AG09309 (cell line): ENCODE results near the gene DCDC2.
"Not testable (repeated sequence)": the region's sequence is repeated elsewhere in the genome, so short reads cannot be mapped to it uniquely, and the experiment has no call there.

Experiments used
- DNase-seq: peaks from one replicate; pipeline ENCODE4 v3.0.0-alpha.2; 2010; ENCODE audit warnings: low read depth
- H3K4me3 ChIP-seq: 2 replicates; pipeline ENCODE4 v1.5.1; 2011; ENCODE audit warnings: mild to moderate bottlenecking, low read depth, low read length, moderate library complexity; ENCODE audit not compliant: control insufficient read depth
- TF ChIP-seq, protein P1 (sequence below): IDR thresholded peaks from 2 replicates; pipeline ENCODE4 v1.5.1; 2011; ENCODE audit warnings: mild to moderate bottlenecking, low read depth, low read length, inconsistent platforms; ENCODE audit not compliant: insufficient read depth, control insufficient read depth; ENCODE audit errors: missing control alignments

The DCDC2 gene

DNA sequence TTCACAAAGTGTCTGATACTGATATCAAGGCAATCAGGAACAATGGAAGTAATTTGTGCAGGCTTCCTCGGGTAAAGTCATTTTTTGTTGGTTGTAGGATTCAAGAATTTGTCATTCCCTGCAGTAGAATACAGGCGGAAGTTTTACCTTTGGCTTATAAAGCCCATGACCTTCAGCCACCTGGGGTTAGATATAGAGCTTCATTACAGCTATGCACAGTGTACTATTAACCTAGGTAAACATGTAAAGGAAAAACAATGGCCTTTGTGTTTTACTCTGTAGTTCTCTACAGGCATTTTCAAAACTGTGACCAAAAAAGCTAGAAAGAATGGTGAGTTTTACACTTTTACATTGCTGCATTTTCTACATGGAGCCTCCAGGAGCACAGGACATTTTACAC, 116.9 kb downstream of the DCDC2 start:
- TF ChIP-seq, protein P1, sequence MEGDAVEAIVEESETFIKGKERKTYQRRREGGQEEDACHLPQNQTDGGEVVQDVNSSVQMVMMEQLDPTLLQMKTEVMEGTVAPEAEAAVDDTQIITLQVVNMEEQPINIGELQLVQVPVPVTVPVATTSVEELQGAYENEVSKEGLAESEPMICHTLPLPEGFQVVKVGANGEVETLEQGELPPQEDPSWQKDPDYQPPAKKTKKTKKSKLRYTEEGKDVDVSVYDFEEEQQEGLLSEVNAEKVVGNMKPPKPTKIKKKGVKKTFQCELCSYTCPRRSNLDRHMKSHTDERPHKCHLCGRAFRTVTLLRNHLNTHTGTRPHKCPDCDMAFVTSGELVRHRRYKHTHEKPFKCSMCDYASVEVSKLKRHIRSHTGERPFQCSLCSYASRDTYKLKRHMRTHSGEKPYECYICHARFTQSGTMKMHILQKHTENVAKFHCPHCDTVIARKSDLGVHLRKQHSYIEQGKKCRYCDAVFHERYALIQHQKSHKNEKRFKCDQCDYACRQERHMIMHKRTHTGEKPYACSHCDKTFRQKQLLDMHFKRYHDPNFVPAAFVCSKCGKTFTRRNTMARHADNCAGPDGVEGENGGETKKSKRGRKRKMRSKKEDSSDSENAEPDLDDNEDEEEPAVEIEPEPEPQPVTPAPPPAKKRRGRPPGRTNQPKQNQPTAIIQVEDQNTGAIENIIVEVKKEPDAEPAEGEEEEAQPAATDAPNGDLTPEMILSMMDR, result no peak
- DNase-seq, result no peak
- H3K4me3 ChIP-seq, result no peak overlapping the region

DNA sequence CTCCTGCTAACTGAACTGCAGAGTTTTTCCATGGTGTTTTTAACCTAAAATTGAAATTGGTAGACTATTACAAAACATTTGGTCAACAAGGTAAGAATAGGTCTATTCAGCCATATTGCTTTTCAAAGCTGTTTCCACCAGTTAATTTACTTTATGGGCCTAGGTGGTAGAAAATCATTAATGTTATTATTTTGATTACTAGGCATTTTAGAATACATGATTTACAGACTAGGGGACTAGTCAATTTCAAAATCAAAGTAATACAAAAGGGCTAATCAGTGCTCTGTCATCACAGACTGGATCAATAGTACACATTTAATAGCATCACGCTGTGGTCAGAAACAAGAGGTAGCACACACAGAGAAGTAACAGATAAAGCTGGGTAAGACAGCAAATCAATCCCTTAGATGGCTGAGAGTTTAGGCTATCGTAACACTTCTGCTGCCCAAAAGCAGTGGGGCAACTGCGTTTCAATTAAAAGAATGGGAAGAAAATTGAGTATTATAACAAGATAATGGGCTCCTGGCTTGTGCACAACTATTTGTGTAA, 117.4 kb downstream of the DCDC2 start:
- no peak overlapping the region for H3K4me3 ChIP-seq
- no peak for DNase-seq
- TF ChIP-seq, protein P1, result no peak

DNA sequence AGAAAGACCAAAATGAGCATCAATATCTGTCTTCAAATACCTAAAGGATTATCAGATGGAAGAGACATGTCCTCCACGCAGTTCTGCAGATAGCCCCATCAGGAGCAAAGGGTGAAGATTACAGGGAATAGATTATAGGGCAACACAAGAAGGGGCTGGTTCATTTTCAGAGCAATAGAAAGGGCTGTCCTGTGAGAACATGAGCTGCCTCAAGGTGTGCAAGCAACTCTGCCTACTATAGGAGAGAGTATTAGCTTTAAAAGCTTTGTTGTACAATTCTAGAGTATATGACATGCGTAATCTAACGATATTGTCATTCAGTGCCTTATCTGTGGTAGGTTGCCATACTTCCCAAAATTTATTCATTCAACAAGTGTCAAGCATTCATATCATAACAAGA, 119.2 kb downstream of the DCDC2 start:
- H3K4me3 ChIP-seq, result no peak overlapping the region
- no peak for DNase-seq
- TF ChIP-seq, protein P1, result no peak

DNA sequence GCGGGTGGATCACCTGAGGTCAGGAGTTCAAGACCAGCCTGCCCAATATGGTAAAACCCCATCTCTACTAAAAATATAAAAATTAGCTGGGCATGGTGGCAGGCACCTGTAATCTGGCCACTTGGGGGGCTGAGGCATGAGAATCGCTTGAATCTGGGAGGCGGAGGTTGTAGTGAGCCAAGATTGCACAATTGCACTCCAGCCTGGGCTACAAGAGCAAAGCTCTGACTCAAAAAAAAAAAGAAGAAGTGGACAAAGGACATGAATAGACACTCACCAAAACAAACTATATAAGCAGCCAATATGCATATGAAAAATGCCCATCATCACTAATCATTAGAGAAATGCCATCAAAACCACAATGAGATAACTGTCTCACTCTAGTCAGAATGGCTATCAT, 121.1 kb downstream of the DCDC2 start:
- DNase-seq, H3K4me3 ChIP-seq: not testable (repeated sequence)

DNA sequence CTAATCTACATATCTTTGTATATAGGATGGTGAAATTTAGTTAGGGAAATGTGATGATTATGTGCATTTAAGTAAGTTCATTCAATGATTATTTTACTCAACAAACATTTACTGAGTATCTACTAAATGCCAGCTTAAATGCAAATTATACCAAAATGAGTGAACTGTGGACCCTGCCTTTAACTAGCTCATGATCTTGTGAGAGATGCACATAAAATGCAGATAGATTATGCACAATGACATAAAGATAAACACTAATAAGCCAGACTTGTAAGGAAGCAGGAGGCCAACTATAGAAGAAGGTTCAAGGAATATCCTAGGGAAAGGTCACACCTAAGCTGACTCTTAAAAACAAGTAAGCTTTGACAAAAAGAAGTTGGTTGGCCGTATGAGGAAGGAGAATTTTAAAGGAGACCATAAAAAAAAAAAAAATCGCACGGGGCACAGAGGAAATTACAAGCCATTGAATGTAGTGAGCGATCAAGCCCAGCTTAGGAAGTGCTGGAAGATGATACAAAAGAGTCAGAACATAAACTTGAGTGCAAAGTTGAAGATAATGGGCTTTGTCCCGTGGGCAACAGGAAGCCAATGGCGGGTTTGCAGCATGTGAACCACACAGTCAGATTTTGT, 123.9 kb downstream of the DCDC2 start:
- no peak for DNase-seq
- TF ChIP-seq, protein P1, result no peak
- H3K4me3 ChIP-seq, result no peak overlapping the region

DNA sequence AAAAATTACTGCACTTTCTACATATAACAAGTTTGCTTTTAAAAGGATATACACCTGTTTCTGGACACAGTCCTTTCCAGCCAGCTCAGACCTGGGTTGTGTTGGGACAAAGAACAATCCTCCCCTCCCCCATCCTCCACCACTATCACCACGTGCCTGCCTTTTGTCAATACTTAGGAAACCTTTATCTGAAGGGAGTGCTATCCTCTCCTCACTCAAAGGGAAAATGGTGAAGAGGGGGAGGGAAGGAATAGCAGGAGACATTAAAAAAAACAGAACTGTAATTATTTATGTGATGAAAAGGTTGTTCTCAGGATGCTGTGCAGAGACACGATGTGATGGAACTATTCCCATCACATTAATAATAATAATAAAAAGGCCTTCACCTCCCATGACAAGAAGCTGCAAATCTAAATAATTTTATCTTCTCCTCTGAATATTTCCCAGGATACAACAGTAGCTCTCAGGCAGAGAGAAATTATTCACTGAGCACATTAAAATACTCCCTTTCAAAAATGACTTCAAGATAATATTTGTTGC, 126.4 kb downstream of the DCDC2 start:
- no peak for DNase-seq
- TF ChIP-seq, protein P1, result no peak

DNA sequence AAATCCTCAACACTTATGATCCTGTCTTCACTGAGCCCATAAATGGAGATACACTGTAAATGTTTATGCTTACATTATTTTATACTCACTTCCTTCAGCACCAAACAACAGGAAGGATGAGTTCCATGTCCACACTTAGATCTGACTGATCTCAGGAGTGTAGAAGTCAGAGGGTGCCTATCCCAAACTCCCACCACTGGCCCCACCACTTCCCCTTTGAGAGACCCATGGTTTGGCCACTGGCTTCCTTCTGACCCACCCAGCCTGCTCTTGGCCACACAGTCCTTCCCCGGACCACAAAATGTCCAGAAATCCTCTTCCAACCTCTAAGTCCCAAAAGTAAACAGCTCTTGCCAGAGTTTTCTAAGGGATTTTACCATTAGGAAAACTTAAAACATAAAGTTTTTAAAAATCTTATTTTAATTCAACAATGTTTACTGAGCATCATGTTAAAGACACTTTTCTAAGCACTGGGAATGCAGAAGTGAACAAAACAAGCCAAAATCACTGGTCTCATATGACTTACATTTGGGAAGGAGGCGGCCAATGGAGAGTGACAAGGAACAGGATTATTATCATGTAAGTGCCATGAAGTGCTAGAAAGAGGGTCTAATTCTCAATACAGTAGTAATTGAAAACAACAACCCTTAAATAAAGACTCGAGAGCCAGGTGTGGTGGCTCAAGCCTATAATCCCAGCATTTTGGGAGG, 128.0 kb downstream of the DCDC2 start:
- no peak for DNase-seq
- H3K4me3 ChIP-seq, result no peak overlapping the region
- TF ChIP-seq, protein P1, result no peak

More for the DNA sequence above, 126.4 kb downstream of the DCDC2 start:
- H3K4me3 ChIP-seq, result no peak overlapping the region
